CD4-positive, alpha-beta T cell treated with Interleukin-4 for 4 hours (primary cell): ENCODE data around the gene CD72.

Experiments used
- DNase-seq: peaks from one replicate; pipeline ENCODE4 v3.0.0-alpha.2; 2020

The CD72 gene, protein sequence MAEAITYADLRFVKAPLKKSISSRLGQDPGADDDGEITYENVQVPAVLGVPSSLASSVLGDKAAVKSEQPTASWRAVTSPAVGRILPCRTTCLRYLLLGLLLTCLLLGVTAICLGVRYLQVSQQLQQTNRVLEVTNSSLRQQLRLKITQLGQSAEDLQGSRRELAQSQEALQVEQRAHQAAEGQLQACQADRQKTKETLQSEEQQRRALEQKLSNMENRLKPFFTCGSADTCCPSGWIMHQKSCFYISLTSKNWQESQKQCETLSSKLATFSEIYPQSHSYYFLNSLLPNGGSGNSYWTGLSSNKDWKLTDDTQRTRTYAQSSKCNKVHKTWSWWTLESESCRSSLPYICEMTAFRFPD

DNA sequence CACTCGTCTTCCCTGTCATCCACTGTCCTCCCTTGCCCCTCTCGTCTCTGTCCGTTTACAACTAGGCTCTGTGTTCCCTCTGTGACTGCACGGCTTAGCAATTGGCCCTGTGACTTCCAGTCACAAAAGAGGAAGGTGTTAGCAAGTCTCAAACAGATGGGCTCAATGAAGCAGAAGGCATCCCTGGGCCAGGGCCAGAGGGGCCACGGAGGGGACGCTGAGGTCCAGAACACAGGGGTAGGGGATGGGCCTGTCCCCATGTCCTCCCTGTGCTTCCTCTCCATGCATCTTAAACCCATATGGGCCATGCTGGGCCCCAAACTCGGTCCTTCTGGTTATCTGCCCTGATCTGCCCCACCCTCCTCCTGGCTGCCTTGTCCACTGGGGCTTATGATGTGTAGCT is at the start of gene CD72:
Gene CD72, minus strand, starts transcription at position 89 of the 403 bp plus-strand sequence. CDS start 110 bp downstream, outside the sequence.
- DNase-seq = no peak

DNA sequence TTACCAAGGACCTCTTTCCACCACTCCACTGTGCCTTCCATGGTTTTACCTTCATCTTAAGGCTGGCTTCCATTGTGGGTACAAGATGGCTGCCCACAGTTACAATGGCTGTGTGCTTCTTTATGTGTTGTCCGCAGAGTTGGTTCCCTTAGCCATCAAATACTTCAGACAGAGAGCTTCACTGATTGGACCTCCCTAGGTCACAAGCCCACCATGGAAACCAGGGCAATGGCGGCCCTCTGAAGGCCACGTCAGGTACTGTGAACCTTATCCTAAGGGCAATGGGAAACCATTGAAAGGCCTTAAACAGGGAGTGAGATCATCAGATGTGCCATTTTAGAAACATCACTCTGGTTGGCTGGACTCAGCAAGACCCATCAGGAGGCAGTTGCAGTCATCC is 49.7 kb upstream of the CD72 start:
- DNase-seq = no peak

DNA sequence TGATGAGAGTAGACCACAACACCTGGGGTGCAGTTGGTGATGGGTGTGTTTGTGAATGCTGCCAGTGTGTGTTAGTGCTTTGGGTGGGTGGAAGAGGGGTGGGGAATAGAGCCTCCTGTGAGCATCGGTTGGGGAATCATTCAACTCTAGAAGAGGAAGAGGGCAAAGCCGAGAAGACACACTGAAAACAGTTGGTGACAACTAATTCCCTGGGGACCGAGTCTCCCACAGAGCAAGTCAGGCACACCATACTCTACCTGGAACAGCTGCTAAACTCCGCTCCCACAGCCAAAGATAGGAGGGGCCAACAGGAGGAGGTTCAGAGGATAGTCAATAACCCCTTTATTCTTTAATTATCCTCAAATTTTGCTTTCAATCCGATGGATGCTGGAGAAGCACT is 48.3 kb upstream of the CD72 start:
- no peak for DNase-seq

DNA sequence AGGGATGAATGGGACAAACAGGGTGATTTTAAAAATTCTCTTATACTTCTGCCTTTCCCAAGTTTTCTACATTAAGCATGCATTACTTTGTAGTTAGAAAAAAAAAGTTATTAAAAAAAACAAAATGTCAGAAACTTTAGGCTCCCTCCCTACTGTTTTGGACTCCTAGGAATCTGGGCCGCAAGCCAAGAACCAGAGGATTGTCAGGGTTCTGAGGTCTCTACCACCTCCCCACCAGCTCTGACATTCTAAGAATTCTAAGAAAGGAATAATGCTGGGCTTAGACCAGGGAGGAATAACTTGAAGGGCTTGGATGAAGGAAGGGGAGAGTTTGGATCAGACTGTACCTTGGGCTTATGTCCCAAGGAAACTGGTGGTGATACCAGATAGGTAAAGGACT is 47.8 kb upstream of the CD72 start:
- no peak for DNase-seq

DNA sequence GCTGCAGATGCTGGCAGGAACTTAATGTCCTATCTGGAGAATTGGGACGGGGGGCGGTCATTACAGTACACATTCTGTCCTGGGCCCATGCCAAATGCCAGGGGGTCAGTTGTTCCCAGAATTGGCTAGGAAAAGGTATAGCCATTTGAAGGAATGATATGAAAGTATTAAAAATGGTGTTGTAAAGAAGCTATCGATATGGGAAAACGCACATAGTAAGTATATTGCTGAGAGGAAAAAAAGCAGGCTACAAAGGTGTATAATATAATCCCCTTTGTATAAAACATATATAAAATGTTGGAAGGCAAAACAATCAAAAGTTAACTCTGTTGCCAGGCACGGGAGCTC is 47.2 kb upstream of the CD72 start:
- DNase-seq = no peak

DNA sequence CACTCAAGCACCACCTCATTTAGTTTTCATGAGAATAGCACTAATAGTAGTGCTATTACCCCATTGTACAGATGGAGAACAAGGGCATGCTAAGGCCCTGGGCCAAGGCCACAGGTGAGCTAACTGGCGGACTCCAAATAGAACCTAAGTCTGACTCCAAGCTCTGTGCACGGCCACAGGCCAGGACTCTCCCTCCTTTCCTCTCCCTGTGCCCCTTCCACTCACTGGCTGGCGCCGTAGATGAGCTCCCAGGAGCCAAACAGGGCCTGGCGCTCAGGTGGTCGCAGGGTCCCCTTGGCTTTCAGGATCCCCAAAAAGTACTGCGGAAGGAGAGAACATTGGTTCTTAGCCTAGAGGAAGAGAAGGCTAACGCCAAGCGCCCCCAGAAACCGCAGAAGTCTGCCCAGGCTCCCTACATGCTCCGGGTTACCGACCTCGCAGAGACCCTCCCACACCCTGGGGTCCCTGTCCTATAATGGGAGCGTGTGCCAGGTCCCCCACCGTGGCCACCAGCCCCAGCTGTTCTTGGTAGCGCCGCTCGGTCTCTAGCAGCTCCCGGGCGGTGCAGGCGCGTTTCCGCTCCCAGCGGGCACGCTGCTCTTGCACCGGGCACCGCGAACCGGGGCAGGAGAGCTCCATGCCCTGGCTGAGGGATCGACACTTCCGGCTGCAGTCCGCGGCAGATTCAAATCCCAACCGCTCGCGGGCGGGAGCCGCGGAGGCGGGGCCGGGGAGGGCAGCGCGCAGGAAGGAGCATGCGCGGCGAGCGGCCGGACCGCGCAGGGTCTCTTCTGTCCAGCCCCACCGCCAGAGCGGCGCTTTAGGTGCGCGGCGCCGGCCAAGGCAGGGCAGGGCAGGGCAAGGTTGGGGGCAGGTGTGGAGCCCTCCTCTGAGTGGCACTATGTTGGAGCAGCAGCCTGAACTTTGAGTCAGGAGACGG is 46.6 kb upstream of the CD72 start, which contains the start of gene ARHGEF39:
Gene ARHGEF39, minus strand, starts transcription at position 665 of the 940 bp plus-strand sequence. Its CDS starts 26 bp downstream, at position 639.
- DNase-seq = peak; percentile 53

DNA sequence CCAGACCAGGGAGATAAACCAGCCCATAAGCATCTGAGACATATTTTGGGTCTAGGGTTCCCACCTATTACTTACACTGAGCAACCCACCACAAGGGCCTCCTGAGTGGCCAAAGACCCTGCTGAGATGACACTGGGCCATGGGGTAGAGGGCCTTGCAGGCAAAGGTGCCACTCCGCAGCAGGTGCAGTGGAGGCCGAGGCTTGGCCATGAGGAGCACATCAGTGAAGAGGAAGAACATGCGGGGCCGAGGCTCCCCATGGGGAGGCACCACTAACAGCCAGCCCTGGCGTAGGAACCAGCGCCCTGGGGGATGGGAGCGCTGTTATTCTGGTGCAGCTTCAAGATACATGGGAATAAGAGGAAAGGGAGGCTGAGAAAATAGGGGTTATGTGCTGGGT is 44.2 kb upstream of the CD72 start:
- no peak for DNase-seq

DNA sequence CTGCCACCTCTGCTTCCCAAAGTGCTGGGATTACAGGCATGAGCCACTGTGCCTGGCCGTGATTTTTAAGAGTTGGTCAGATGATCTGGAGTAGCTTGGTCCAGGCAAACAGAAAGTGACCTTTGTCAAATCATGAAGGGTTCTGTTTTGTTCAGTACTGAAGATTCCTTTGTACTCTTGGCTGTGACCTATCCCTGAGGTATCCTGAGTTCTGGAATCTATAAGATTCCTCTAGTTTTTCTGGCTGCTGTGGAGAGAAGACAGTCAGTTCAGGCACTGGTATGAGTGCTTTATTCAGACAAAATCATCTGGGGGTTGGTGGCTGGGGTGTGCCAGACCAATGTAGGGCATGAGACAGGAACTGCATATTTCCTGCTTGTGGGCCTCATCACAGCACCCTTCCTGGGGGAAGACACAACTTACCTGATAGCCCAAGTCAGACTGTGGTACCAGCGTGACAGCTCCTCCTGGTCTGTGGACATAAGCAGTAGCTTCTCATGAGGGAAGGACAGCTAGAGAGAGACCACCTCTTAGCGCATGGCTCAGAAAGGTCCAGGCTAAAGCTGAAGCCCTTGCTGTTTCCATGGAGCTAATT is 43.6 kb upstream of the CD72 start:
- DNase-seq = peak; percentile 62

DNA sequence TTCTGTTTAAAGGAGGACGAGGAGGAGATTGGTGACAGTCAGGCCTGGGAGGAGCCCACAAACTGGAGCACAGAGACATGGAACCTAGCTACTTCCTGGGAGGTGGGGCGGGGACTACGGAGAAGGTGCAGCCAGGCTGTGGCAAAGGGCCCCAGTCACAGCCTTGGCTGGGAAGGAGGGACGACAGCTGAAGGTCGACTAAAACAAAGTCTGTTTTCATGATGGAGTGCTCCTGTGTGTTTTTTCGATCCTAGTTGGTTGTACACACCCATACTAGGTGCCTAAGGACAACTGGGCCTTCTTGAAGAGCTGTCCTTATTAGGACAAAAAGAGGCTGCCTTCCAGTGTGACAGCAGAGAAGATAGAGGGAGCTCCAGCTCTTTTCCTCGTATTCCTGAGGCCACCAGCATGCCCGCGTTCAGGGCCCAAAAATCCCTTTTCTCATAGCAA is 42.8 kb upstream of the CD72 start:
- no peak for DNase-seq

DNA sequence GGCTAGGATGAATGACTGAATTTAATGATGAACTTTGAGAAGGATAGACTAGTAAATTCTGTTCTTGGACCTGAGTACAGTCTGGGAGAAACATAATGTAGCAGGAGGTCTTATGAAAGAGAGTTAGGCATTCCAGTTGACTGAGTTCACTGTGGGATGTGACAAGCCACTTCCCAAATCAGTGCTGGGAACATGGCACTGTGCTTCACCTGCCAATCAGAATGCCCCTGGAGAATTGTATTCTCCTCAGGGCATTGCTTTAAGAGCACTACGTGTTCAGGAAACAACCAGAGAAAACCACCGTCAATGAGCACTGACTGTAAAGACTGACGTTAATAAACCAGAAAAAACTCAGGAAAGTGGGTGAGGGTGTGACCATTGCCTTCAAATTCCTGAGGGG is 41.1 kb upstream of the CD72 start:
- DNase-seq = no peak

DNA sequence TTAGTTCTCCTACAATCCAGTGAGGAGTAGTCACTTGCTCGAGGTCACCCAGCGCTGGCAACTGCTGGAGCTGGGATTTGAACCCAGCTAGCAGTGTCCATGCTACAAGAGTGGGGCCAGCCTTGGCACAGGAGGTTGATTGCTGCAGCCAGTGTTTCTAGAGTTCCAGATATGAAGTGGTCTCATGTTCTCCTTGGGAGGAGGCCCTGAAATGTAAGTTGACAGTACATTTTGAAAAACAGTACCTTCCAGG is 40.7 kb upstream of the CD72 start:
- no peak for DNase-seq

DNA sequence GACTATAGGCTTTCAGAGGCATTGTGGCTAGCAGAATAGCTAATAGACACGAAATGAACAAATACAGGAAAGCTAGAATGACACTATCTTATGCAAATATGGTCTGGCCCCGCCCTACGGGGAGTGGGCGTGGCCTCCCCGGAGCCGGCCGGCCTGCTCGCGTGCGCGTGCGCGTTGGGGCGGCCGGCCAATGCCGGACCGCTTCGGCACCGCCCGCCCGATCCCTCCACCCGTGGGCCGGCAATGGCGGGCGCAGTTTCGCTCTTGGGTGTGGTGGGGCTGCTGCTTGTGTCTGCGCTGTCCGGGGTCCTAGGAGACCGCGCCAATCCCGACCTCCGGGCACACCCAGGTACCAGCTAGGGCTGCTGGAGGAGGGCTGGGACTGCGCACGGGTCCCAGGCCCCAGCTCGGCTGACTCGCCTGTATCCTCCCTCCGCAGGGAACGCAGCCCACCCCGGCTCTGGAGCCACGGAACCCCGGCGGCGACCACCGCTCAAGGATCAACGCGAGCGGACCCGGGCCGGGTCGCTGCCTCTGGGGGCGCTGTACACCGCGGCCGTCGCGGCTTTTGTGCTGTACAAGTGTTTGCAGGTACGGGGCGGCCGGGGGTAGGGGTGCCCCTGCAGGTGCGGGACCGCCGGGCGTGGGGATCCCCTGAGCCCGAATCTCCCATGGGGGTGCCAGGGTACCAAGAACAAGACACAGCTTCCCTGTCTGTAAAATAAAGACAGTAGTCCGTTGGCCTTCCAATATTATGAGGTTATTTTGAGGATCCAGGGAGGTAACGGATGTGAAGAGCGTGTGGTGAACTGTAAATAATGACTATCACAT is 40.1 kb upstream of the CD72 start, which contains the start of gene CCDC107:
Gene CCDC107, plus strand, starts transcription at position 156 of the 831 bp plus-strand sequence. Its CDS starts 88 bp downstream, at position 244.
- DNase-seq = peak; percentile 78

DNA sequence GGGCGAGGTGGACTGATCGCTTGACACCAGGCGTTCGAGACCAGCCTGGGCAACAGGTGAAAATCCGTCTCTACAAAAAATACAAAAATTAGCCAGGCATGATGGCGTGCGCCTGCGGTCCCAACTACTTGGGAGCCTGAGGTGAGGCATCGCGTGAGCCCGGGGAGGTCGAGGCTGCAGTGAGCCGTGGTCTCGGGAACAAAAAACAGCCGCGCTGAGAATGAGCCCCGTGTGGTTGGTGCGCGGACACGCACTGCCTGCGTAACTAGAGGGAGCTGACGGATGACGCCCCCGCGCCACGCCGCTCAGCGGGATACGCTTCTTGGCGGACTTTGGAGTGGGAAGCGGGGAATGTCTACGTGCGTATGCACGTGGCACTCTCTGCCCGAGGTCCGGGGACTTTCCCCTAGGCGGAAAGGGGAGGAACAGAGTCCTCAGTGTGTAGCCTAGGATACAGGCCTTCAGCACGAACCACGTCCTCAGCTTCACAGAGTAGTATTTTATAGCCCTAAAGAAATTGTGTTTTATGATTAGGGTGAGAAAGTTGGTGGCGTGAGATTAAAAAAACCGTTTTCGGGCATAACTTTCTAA is 39.4 kb upstream of the CD72 start, which contains the start of gene RMRP:
Gene RMRP, minus strand, starts transcription at position 474 of the 591 bp plus-strand sequence.
- peak; percentile 96 for DNase-seq

DNA sequence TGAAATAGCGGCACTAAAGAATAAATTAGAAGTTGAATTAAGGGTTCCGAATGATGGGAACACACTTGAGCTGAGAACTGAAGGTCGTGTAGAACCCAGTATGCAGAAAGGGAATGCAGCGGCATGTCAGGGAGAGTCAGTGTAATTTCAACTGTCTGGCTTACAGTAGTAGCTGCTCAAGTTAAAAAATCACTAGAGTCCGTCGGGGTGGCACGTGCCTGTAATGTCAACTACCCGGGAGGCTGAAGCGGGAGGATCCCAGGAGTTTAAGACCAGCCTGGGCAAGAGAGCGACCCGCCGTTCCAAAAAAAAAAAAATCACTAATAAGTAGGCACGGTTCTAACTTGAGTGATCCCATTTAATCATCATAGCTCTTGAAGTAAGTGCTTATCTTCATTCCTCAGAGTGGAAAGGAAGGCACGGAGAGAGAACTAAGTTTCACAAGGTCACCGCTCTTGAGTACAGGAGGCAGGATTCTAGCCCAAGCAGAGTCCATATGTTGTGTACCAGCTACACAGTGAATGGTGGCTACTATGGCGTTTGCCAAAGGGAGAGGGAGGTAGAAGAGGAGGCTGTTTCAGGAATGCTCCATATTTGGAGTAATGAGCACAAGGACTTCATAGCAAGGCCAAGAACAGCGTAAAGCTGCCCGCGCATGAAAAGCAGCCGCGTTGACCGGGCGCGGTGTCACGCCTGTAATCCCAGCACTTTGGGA is 38.8 kb upstream of the CD72 start:
- DNase-seq = no peak

DNA sequence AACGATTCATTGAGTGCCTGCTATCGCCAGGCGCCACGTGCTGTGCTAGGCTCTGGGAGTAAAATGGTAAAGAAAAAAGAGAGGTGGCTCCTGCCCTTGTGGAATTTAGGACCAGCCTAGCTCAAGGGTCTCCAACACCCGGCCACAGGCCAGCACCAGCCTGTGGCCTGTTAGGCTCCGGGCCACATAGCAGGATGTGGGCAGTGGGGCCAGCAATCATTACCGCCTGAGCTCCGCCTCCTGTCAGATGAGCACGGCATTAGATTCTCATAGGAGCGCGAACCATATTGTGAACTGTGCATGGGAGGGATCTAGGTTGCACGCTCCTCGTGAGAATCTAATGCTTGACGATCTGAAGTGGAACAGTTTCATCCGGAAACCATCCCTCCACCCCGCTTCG is 38.1 kb upstream of the CD72 start:
- no peak for DNase-seq

DNA sequence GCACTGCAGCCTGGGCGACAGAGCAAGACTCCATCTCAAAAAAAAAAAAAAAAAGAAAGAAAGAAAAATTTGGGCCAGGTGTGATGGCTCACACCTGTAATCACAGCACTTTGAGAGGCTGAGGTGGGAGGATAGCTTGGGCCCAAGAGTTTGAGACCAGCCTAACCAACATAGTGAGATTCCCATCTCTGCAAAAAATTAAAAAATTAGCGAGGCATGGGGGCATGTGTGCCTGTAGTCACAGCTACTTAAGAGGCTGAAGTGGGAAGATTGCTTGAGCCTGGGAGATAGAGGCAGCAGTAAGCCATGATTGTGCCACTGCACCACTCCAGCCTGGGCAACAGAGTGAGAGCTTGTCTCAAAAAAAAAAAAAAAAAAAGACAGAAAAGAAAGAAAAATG is 35.4 kb upstream of the CD72 start:
- no peak for DNase-seq

DNA sequence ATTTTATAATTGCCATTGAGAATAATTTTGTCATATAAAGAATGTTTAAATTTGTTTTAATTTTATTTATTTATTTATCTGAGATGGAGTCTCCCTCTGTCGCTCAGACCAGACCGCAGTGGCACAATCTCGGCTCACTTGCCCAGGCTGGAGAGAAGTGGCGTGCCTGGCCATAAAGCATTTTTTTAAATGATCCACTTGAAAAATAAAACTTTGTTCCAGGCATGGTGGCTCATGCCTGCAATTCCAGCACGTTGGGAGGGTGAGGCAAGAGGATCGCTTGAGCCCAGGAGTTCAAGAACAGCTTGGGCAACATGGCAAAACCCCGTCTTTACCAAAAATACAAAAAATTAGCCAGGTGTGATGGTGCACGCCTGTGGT is 34.6 kb upstream of the CD72 start:
- no peak for DNase-seq

DNA sequence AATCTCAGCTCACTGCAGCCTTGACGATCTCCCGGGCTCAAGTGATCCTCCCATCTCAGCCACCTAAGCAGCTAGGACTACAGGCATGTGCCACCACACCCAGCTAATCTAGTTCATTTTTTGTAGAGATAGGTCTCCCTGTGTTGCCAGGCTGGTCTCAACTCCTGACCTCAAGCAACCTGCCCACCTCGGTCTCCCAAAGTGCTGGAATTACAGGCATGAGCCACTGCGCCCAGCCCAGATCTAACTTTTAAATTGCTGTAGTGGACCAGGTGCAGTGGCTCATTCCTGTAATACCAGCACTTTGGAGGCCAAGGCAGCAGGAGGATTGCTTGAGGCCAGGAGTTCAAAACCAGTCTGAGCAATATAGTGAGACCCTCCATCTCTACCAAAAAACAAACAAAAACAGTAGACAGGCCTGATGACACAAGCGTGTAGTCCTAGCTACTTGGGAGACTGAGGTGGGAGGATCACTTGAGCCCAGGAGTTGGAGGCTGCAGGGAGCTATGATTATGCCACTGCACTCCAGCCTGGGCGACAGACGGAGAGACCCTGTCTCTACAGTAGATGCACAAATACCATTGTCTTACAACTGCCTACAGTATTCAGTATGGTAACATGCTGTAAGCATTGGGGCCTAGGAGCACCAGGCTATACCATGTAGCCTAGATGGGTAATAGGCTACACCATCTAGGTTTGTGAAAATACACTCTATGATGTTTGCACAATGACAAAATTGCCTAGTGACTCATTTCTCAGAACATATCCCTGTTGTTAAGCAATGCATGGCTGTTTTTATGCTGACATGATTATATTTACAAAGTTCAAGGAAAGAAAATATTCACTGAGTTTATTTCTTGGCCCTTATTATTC is 34.0 kb upstream of the CD72 start:
- DNase-seq = no peak

DNA sequence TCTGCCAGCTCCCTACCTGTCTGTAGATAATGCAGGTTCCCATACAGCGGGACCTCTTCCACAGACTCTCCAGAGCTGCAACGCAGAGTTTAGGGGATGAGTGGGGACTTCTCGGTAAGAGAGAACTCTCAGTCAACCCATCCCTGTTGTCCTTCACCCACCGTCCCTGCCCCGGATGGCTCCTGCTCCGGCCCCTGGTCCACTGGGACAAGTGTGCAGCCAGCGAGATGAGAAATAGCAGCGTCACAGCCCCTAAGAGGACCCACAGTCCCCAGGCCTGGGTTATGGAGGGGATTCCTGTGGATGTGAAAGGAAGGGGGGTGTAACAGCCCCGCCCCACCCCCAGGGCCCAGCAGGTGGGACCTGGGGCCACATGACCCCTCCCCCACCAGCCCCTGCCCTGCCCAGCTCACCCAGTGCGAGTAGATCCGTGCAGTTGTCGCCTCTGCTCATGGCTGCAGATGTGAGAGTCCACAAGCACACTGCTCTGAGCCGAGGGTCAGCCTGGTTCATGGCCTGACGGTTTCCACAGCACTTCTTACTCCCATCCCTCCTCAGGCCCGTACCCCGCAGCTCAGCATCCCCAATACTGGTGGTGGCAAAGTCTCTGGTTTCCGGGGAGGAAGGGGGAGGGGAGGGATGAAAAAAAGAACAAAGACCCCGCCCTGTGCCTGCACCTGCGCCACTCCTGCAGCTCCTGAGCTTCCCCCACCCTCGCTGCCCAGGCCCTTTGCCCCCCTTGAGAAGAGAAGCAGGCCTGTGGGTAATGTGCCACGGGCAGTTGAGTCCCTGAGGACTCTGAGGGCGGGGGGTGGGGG is 32.3 kb upstream of the CD72 start, which contains the start of gene SIT1:
Gene SIT1, minus strand, starts transcription at position 591 of the 818 bp plus-strand sequence. Its CDS starts 78 bp downstream, at position 513.
- peak; percentile 29 for DNase-seq
